H9 (cell line): ENCODE data around the gene STK10. TPM values are rescaled to one million over a fixed set of nuclear protein-coding genes. Genes with fewer than 3 reads are reported as not detected.

Experiments used
- DNase-seq: peaks from one replicate; pipeline ENCODE4 v3.0.0-alpha.2; 2017
- H2AFZ ChIP-seq: one replicate; pipeline ENCODE4 v1.6.1; 2013; ENCODE audit warnings: mild to moderate bottlenecking, low read length, control low read depth, moderate library complexity
- H2AK5ac ChIP-seq: 2 replicates; pipeline ENCODE4 v1.6.1; 2013; ENCODE audit warnings: low read length, control low read depth, mixed read lengths; ENCODE audit not compliant: insufficient read length
- H2BK120ac ChIP-seq: one replicate; pipeline ENCODE4 v1.6.1; 2013; ENCODE audit warnings: low read depth, mild to moderate bottlenecking, low read length, control low read depth, inconsistent platforms; ENCODE audit not compliant: poor library complexity, severe bottlenecking
- H2BK12ac ChIP-seq: 2 replicates; pipeline ENCODE4 v1.6.1; 2013; ENCODE audit warnings: low read length, control low read depth, mixed read lengths, low read depth; ENCODE audit not compliant: insufficient read length
- H2BK15ac ChIP-seq: 2 replicates; pipeline ENCODE4 v1.6.1; 2013; ENCODE audit warnings: low read depth, low read length, control low read depth
- H2BK20ac ChIP-seq: one replicate; pipeline ENCODE4 v1.6.1; 2013; ENCODE audit warnings: low read depth, mild to moderate bottlenecking, low read length, control low read depth, inconsistent platforms; ENCODE audit not compliant: poor library complexity, severe bottlenecking
- H2BK5ac ChIP-seq: 2 replicates; pipeline ENCODE4 v1.6.1; 2013; ENCODE audit warnings: low read length, control low read depth, mixed read lengths; ENCODE audit not compliant: insufficient read length
- H3K14ac ChIP-seq: 2 replicates; pipeline ENCODE4 v1.6.1; 2013; ENCODE audit warnings: low read length, control low read depth; ENCODE audit not compliant: insufficient read depth
- H3K18ac ChIP-seq: 2 replicates; pipeline ENCODE4 v1.6.1; 2013; ENCODE audit warnings: low read depth, mild to moderate bottlenecking, mixed read lengths, low read length, control low read depth; ENCODE audit not compliant: insufficient read length
- H3K23ac ChIP-seq: 2 replicates; pipeline ENCODE4 v1.6.1; 2013; ENCODE audit warnings: low read length, control low read depth, mixed read lengths, low read depth; ENCODE audit not compliant: insufficient read length
- H3K23me2 ChIP-seq: 2 replicates; pipeline ENCODE4 v1.6.1; 2013; ENCODE audit warnings: low read depth, mild to moderate bottlenecking, mixed read lengths, low read length, control low read depth; ENCODE audit not compliant: insufficient read length, poor library complexity, severe bottlenecking
- H3K27ac ChIP-seq: 2 replicates; pipeline ENCODE4 v1.5.1; 2013; ENCODE audit warnings: low read length, control low read depth, mixed read lengths, low read depth; ENCODE audit not compliant: insufficient read length
- H3K27me3 ChIP-seq: 2 replicates; pipeline ENCODE4 v1.6.1; 2013; ENCODE audit warnings: low read length, control low read depth, inconsistent platforms; ENCODE audit not compliant: insufficient read depth
- H3K4ac ChIP-seq: 2 replicates; pipeline ENCODE4 v1.6.1; 2013; ENCODE audit warnings: low read depth, mild to moderate bottlenecking, control low read depth, inconsistent platforms, low read length, moderate library complexity
- H3K4me1 ChIP-seq: 2 replicates; pipeline ENCODE4 v1.6.1; 2013; ENCODE audit warnings: low read length, control low read depth, inconsistent platforms; ENCODE audit not compliant: insufficient read depth
- H3K4me2 ChIP-seq: 2 replicates; pipeline ENCODE4 v1.6.1; 2013; ENCODE audit warnings: low read length, control low read depth, mixed read lengths; ENCODE audit not compliant: insufficient read length, insufficient read depth
- H3K56ac ChIP-seq: 2 replicates; pipeline ENCODE4 v1.6.1; 2013; ENCODE audit warnings: low read depth, mild to moderate bottlenecking, mixed read lengths, low read length, control low read depth; ENCODE audit not compliant: insufficient read length
- H3K79me1 ChIP-seq: 2 replicates; pipeline ENCODE4 v1.6.1; 2013; ENCODE audit warnings: low read depth, mild to moderate bottlenecking, moderate library complexity, low read length, control low read depth, inconsistent platforms; ENCODE audit not compliant: insufficient read depth, poor library complexity, severe bottlenecking
- H3K79me2 ChIP-seq: 2 replicates; pipeline ENCODE4 v1.6.1; 2013; ENCODE audit warnings: low read length, control low read depth, inconsistent platforms; ENCODE audit not compliant: insufficient read depth
- H3K9ac ChIP-seq: 2 replicates; pipeline ENCODE4 v1.6.1; 2013; ENCODE audit warnings: low read length, control low read depth, mixed read lengths; ENCODE audit not compliant: insufficient read length; ENCODE audit errors: extremely low read depth
- H3K9me3 ChIP-seq: one replicate; pipeline ENCODE4 v1.6.1; 2013; ENCODE audit warnings: low read depth, low read length, inconsistent platforms; ENCODE audit not compliant: control insufficient read depth
- H3T11ph ChIP-seq: one replicate; pipeline ENCODE4 v1.6.1; 2013; ENCODE audit warnings: mild to moderate bottlenecking, low read length, control low read depth, inconsistent platforms
- H4K20me1 ChIP-seq: one replicate; pipeline ENCODE4 v1.6.1; 2013; ENCODE audit not compliant: control insufficient read depth, insufficient read length, insufficient read depth
- H4K5ac ChIP-seq: 2 replicates; pipeline ENCODE4 v1.6.1; 2013; ENCODE audit warnings: low read depth, mild to moderate bottlenecking, mixed read lengths, low read length, control low read depth; ENCODE audit not compliant: insufficient read length
- H4K8ac ChIP-seq: replicated peaks from 2 replicates; pipeline ENCODE4 v1.6.1; 2013; ENCODE audit warnings: low read length, control low read depth, mixed read lengths, low read depth; ENCODE audit not compliant: insufficient read length
- H4K91ac ChIP-seq: 2 replicates; pipeline ENCODE4 v1.6.1; 2013; ENCODE audit warnings: low read depth, mild to moderate bottlenecking, moderate library complexity, mixed read lengths, low read length, control low read depth; ENCODE audit not compliant: insufficient read length
- H3K27ac Mint-ChIP-seq, 3 experiments: 2 replicates in 2 of 3; 3 replicates in 1 of 3; pipeline ENCODE4 v1.8.0; 2020 to 2021; ENCODE audit warnings: mixed read lengths in 3 of 3, mild to moderate bottlenecking in 1 of 3, moderate library complexity in 1 of 3
- H3K27me3 Mint-ChIP-seq: 2 replicates; pipeline ENCODE4 v1.8.0; 2021; ENCODE audit warnings: low read depth, mild to moderate bottlenecking, moderate library complexity, mixed read lengths
- H3K36me3 Mint-ChIP-seq, 3 experiments: 2 replicates in 2 of 3; 3 replicates in 1 of 3; pipeline ENCODE4 v1.8.0; 2020 to 2021; ENCODE audit warnings: low read depth in 3 of 3, mixed read lengths in 3 of 3; ENCODE audit not compliant: insufficient read depth in 1 of 3
- H3K4me1 Mint-ChIP-seq, 2 experiments: 2 replicates each; pipeline ENCODE4 v1.8.0; 2020; ENCODE audit warnings: mixed read lengths in 2 of 2
- H3K4me3 Mint-ChIP-seq, 2 experiments: 2 replicates in 1 of 2; 3 replicates in 1 of 2; pipeline ENCODE4 v1.8.0; 2020 to 2021; ENCODE audit warnings: mild to moderate bottlenecking in 2 of 2, mixed read lengths in 2 of 2, moderate library complexity in 1 of 2
- H3K9me3 Mint-ChIP-seq, 2 experiments: 2 replicates in 1 of 2; 3 replicates in 1 of 2; pipeline ENCODE4 v1.8.0; 2020; ENCODE audit warnings: mild to moderate bottlenecking in 2 of 2, mixed read lengths in 2 of 2, moderate library complexity in 1 of 2
- WGBS: extraction: QIAGEN DNeasy Blood & Tissue Kit; methylation state at CpG from one replicate; pipeline ENCODE4 v1.1.7; 2013; ENCODE audit warnings: missing lambda C conversion rate, low lambda C conversion rate, mixed read lengths; ENCODE audit not compliant: insufficient read length; ENCODE audit errors: extremely low coverage; 5-methylcytosine and 5-hydroxymethylcytosine counted together
- total RNA-seq: library from RNA; stranded (reverse); gene quantifications from 2 replicates; pipeline ENCODE4 v1.2.1, GENCODE V29; 2021
- TF ChIP-seq, protein P1 (sequence below): fragments of 200-600 bp; sonication (generic); conservative IDR thresholded peaks from 3 replicates; pipeline ENCODE4 v1.8.0; 2021; ENCODE audit warnings: antibody characterized with exemption, mild to moderate bottlenecking

STK10 gene
- total RNA-seq, 1 experiment from 2014 or later = 14.6 TPM

DNA sequence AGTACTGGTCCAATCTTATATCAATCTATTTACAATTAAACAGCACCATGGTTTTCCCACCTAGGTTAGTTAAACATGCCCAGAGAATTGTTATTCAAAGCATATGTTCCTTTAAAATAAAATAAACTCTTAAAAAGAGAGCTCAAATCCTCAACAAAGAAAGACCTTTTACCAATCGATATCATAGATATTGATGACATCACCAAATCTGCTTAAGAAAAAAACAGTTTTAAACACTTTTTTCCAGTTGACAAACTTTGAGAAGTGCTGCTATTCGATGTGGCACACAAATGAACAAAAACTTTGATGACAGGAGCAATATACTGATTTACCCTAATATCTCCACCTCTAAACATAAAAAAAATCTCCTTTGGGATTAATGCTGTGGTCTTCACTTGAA lies 21.7 kb upstream of the STK10 start:
- Histone ChIP-seq H3K27ac (no peak overlapping the region), H3K4ac (no peak overlapping the region), H2BK15ac (no peak overlapping the region), H4K8ac (no peak overlapping the region), H3K4me2 (no peak overlapping the region), H3K23me2 (no peaks in the 10 kb centered on the region), H4K91ac (no peak overlapping the region), H3K27me3 (no peaks in the 10 kb centered on the region), H3K4me1 (no peaks in the 10 kb centered on the region), H2AK5ac (no peak overlapping the region), H4K20me1 (no peaks in the 10 kb centered on the region), H3K9me3 (no peaks in the 10 kb centered on the region), H2BK120ac (no peak overlapping the region), H3K56ac (no peak overlapping the region), H4K5ac (no peak overlapping the region), H3K79me2 (no peaks in the 10 kb centered on the region; the same call in 1 of the 2 replicates), H3T11ph (no peak overlapping the region), H2BK5ac (no peak overlapping the region), H2BK20ac (no peak overlapping the region), H3K79me1 (peaks cover under 1% of the 10 kb centered on the region), H2AFZ (no peak overlapping the region), H3K23ac (no peak overlapping the region), H2BK12ac (no peak overlapping the region), H3K18ac (no peak overlapping the region), H3K14ac (no peak overlapping the region), H3K9ac (no peak overlapping the region)
- Mint-ChIP-seq H3K4me1 (no peaks in the 10 kb centered on the region), H3K4me3 (no peak overlapping the region), H3K36me3 (peaks cover 13 to 42% (median 40%) of the 10 kb centered on the region in 3 experiments; a peak in 6 of 7 replicates), H3K9me3 (no peaks in the 10 kb centered on the region), H3K27me3 (no peaks in the 10 kb centered on the region), H3K27ac (no peak overlapping the region)
- no peak for DNase-seq
- no CpG with 5 or more reads among the region's 2 CpGs for WGBS
- TF ChIP-seq, protein P1, sequence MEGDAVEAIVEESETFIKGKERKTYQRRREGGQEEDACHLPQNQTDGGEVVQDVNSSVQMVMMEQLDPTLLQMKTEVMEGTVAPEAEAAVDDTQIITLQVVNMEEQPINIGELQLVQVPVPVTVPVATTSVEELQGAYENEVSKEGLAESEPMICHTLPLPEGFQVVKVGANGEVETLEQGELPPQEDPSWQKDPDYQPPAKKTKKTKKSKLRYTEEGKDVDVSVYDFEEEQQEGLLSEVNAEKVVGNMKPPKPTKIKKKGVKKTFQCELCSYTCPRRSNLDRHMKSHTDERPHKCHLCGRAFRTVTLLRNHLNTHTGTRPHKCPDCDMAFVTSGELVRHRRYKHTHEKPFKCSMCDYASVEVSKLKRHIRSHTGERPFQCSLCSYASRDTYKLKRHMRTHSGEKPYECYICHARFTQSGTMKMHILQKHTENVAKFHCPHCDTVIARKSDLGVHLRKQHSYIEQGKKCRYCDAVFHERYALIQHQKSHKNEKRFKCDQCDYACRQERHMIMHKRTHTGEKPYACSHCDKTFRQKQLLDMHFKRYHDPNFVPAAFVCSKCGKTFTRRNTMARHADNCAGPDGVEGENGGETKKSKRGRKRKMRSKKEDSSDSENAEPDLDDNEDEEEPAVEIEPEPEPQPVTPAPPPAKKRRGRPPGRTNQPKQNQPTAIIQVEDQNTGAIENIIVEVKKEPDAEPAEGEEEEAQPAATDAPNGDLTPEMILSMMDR = no peak
